Neutrophil (primary cell): ENCODE results near the gene KRTAP4-9.
"Not testable (repeated sequence)": the region's sequence is repeated elsewhere in the genome, so short reads cannot be mapped to it uniquely, and the experiment has no call there.

Experiments used
- H3K27ac ChIP-seq: fragments of 200-600 bp; sonication (generic); 2 replicates; pipeline ENCODE4 v1.5.1; 2016; ENCODE audit warnings: mild to moderate bottlenecking, moderate library complexity
- H3K27me3 ChIP-seq: fragments of 200-600 bp; sonication (generic); 2 replicates; pipeline ENCODE4 v1.6.0; 2016; ENCODE audit warnings: mild to moderate bottlenecking
- H3K36me3 ChIP-seq: fragments of 200-600 bp; sonication (generic); 2 replicates; pipeline ENCODE4 v1.5.1; 2017
- H3K4me1 ChIP-seq, 2 experiments: fragments of 200-600 bp in 1 of 2; sonication (generic) in 1 of 2; 1 replicate in 1 of 2; 2 replicates in 1 of 2; pipeline versions ENCODE4 v1.5.1 to v1.6.1; 2013 to 2016; ENCODE audit warnings: low read depth in 1 of 2, low read length in 1 of 2, mild to moderate bottlenecking in 1 of 2, moderate library complexity in 1 of 2; ENCODE audit not compliant: control insufficient read depth in 1 of 2, insufficient read depth in 1 of 2
- H3K4me3 ChIP-seq, 2 experiments: fragments of 200-600 bp in 1 of 2; sonication (generic) in 1 of 2; 1 replicate in 1 of 2; 2 replicates in 1 of 2; pipeline ENCODE4 v1.5.1; 2013 to 2016; ENCODE audit warnings: low read depth in 1 of 2, low read length in 1 of 2, mild to moderate bottlenecking in 1 of 2, moderate library complexity in 1 of 2
- H3K9me3 ChIP-seq: fragments of 200-600 bp; sonication (generic); 2 replicates; pipeline ENCODE4 v1.5.1; 2016
- CTCF ChIP-seq: fragments of 200-600 bp; sonication (generic); IDR thresholded peaks from 2 replicates; pipeline ENCODE4 v1.5.1; 2016; ENCODE audit warnings: antibody characterized with exemption

KRTAP4-9 gene

GRCh38 chr17:41121742-41122141, 16.6 kb downstream of the KRTAP4-9 start:
- no peak overlapping the region for H3K4me3 ChIP-seq
- H3K27me3 ChIP-seq = no peaks in the 10 kb centered on the region
- H3K9me3 ChIP-seq = no peaks in the 10 kb centered on the region
- H3K36me3 ChIP-seq = no peaks in the 10 kb centered on the region
- no peak overlapping the region for H3K27ac ChIP-seq
- peaks cover 5 to 21% of the 10 kb centered on the region in 2 experiments for H3K4me1 ChIP-seq
- no peak for TF ChIP-seq CTCF

- not testable (repeated sequence) for H3K27me3 ChIP-seq, H3K4me3 ChIP-seq, H3K36me3 ChIP-seq, H3K9me3 ChIP-seq, H3K27ac ChIP-seq
- H3K4me1 ChIP-seq = peaks cover 5 to 21% of the 10 kb centered on the region in 2 experiments
Observed at GRCh38 chr17:41123292-41123990, 18.3 kb downstream of the KRTAP4-9 start.

GRCh38 chr17:41123991-41124371, 18.8 kb downstream of the KRTAP4-9 start, which contains the start of gene KRTAP4-12:
TSS of gene KRTAP4-12 (minus strand) at chr17:41124182. CDS start at chr17:41124122, 60 bp downstream.
- peaks cover 5 to 21% of the 10 kb centered on the region in 2 experiments for H3K4me1 ChIP-seq
- not testable (repeated sequence) for H3K9me3 ChIP-seq, H3K36me3 ChIP-seq, H3K4me3 ChIP-seq, H3K27ac ChIP-seq, H3K27me3 ChIP-seq

GRCh38 chr17:41125064-41125463, 19.9 kb downstream of the KRTAP4-9 start:
- Histone ChIP-seq H3K27ac (no peak overlapping the region), H3K27me3 (no peaks in the 10 kb centered on the region), H3K4me3 (no peak overlapping the region), H3K36me3 (no peaks in the 10 kb centered on the region), H3K9me3 (no peaks in the 10 kb centered on the region), H3K4me1 (peaks cover 5 to 19% of the 10 kb centered on the region in 2 experiments)
- TF ChIP-seq CTCF = no peak

GRCh38 chr17:41126412-41126811, 21.2 kb downstream of the KRTAP4-9 start:
- H3K36me3 ChIP-seq = no peaks in the 10 kb centered on the region
- no peak for TF ChIP-seq CTCF
- H3K27ac ChIP-seq = no peak overlapping the region
- no peaks in the 10 kb centered on the region for H3K27me3 ChIP-seq
- H3K9me3 ChIP-seq = no peaks in the 10 kb centered on the region
- H3K4me3 ChIP-seq = no peak overlapping the region
- peaks cover 5 to 14% of the 10 kb centered on the region in 2 experiments for H3K4me1 ChIP-seq

GRCh38 chr17:41127371-41127770, 22.2 kb downstream of the KRTAP4-9 start:
- Histone ChIP-seq H3K27ac (no peak overlapping the region), H3K4me3 (no peak overlapping the region), H3K27me3 (no peaks in the 10 kb centered on the region), H3K36me3 (no peaks in the 10 kb centered on the region), H3K9me3 (no peaks in the 10 kb centered on the region), H3K4me1 (peaks cover 5 to 14% of the 10 kb centered on the region in 2 experiments)
- TF ChIP-seq CTCF = no peak
